GM19239 (cell line): ENCODE measurements around the gene SALL4.
"Not testable (repeated sequence)": the region's sequence is repeated elsewhere in the genome, so short reads cannot be mapped to it uniquely, and the experiment has no call there.

Source experiments
- DNase-seq: peaks from one replicate; pipeline ENCODE4 v3.0.0; 2011; ENCODE audit warnings: low spot score; ENCODE audit not compliant: insufficient read length
- FAIRE-seq: peaks from 2 replicates; lab custom pipeline; 2011; peaks lifted over from hg19 to GRCh38; lab: Jason Lieb, UNC

SALL4 gene

GRCh38 chr20:51740308-51740707 is 62.0 kb downstream of the SALL4 start:
- FAIRE-seq, DNase-seq: not testable (repeated sequence)

- DNase-seq = no peak
- no peak for FAIRE-seq
Observed at GRCh38 chr20:51739722-51740249, 62.5 kb downstream of the SALL4 start.

GRCh38 chr20:51738877-51739447 is 63.4 kb downstream of the SALL4 start:
- no peak for FAIRE-seq
- DNase-seq = no peak

GRCh38 chr20:51738261-51738660 is 64.1 kb downstream of the SALL4 start:
- FAIRE-seq, DNase-seq: not testable (repeated sequence)

GRCh38 chr20:51736947-51737346 is 65.4 kb downstream of the SALL4 start:
- DNase-seq (no peak), FAIRE-seq (no peak)

GRCh38 chr20:51735728-51736600 is 66.4 kb downstream of the SALL4 start:
- no peak for FAIRE-seq
- DNase-seq = no peak

- FAIRE-seq (no peak), DNase-seq (no peak)
Observed at GRCh38 chr20:51734876-51735720, 67.2 kb downstream of the SALL4 start.

GRCh38 chr20:51733070-51733469 is 69.3 kb downstream of the SALL4 start:
- FAIRE-seq = no peak

More at GRCh38 chr20:51733070-51733469, 69.3 kb downstream of the SALL4 start:
- DNase-seq = no peak
